Measurements from ENCODE around the gene ALG2.

Gene ALG2

DNA sequence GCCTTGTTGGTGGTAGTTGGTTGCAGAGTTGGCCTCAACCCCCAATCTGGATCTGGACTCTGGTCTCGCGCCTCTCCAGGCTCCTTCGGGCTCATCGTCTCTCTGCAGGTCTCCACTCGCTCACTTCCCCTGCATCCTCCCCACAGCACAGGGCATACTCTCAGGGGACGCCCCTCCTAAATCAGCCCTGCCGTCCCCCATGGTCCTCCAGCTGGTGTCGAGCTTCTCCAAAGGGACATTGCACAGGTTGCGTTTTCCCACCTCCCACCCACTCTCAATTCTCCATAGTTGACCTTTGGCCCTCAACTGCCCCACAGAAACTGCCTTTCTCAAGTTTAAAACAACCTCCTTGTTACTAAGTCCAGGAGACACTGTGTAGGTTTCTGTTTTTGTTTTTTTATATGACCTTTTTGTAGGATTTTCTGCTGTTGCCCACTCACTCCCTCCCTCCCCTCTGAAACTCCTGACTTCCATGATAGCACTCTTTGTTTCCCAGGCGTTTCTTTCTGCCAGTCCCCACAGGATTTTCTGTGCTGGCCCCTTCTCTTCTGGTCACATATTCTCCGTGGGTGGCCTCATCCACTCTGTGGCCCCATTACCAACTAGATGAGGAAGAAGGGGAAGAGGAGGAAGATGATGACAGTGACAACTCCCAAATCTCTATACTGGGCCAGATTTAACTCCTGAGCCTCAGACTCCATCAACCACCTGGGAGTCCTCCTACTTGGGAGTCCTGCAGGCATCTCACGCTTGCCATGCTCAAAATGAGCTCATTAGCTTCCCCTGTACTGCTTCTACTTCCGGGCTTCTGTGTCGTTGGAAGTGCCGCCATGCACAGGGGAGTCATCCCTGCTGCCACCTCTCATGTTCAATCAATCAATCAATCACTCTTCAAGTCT is 50.3 kb downstream of the ALG2 start:
- no peak for DNase-seq

DNA sequence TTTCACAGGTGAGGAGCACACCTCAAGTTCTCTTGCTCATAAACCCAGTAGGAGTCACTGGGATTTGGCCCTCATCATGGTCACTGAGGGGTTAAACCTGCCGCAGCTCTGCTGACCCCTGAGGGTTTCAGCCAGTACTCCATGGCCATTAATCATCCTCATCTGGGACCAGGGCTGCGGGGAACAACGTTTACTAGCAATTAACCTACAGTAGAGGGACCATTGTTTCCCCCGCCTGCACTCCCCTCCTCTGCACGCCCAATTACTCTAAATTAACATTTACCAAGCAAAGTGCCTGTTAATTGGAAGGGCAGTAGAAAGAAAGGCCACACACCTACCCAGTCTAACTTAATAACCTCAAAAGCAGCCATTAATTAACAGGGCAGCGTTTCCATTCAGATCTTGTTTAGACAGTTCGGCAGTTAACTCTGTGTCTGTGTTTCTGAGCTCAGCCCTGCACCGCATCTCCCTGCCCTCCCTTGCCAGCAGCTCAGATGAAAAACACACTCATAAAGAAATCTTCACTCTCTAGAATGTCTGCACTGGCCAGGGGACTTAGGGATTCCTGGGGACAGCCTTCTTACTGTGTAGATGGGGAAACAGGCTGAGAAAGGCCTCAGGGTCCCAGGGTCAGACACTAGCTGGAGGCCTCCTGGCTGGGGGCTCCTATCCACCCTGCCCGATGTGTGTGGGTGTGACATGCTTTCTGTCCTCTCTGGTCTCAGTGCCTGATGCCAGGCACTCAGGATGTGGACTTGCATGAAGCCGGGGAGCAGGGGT is 51.6 kb downstream of the ALG2 start:
- DNase-seq: no peak

DNA sequence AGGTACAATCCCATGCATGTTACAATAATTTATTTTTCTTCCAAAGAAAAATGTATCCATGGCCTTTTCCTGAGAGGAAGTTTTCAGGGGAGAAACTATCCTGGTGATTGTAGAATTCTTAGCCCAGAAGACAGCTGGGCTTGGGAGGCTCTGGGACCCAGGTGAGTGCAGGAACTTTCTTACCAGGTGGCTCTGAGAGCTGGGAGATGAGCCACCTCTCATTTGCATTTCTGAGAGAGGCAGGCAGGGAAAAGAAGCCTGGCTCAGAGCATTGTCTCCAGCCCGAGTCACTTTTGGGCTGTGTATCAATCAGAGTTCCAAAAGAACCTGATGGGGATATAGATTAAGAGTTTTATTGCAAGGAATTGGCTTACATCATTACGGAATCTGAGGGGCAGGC is 52.7 kb downstream of the ALG2 start:
- DNase-seq: no peak

DNA sequence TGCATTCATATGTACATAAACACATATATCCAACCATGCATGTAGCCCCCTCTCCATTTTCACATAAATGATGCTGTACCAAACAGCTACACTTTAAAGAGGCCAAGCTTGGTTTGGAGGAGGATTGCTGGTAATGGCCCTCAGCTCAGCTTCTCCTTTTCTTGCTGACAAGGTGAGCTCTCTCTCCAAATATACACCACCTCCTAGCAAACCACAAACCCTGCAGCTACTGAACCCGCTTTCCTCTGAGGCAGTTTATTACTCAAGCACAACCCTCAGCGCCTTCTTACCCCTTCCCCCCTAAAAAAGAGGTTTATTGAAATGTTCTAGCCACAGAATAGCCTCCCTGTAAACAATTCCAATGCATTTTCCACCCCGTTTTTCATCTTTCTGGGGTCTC is 54.0 kb downstream of the ALG2 start:
- no peak for DNase-seq

DNA sequence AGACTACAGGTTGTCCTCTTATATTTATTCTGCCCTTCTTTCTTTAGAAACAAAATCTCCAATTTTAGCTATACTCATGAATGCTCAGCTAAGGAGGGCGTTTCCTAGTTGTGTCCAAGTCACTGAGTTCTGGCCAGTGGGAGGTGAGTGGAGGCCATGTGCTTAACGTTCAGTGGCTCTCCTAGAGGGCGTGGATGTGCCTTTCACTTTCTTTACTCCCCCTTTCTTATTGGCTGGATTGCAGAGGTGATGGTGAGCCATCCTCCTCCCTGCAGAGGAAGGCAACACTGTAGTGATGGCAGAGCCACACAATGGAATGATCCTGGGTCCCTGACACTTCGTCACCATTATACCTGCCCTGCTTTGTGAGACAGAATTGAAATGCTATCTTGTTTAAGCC is 54.6 kb downstream of the ALG2 start:
- DNase-seq: no peak
